Stomach (tissue), 9 donors: Measurements from ENCODE around the gene NCS1. TPM values are rescaled to one million over a fixed set of nuclear protein-coding genes. Genes with fewer than 3 reads are reported as not detected.

Experiments
- DNase-seq, 2 donors: peaks; one replicate each; pipeline versions ENCODE4 v3.0.0 to v3.0.0-alpha.2; 2013 to 2019
- H3K27ac ChIP-seq, 5 donors: fragments of 200-600 bp in 4 of 5; sonication (generic) in 4 of 5; one replicate each; pipeline ENCODE4 v1.5.1; 2013 to 2019; ENCODE audit warnings: mild to moderate bottlenecking in 1 of 5, moderate library complexity in 1 of 5
- H3K27me3 ChIP-seq, 3 donors: fragments of 200-600 bp; sonication (generic); one replicate each; pipeline ENCODE4 v1.5.1; 2017 to 2019; ENCODE audit warnings: mixed run types in 1 of 3
- H3K36me3 ChIP-seq, 4 donors: fragments of 200-600 bp; sonication (generic); 1 replicate in 3 of 4; 2 replicates in 1 of 4; pipeline ENCODE4 v1.5.1; 2016 to 2019
- H3K4me1 ChIP-seq, 4 donors: fragments of 200-600 bp; sonication (generic); one replicate each; pipeline ENCODE4 v1.5.1; 2016 to 2019
- H3K4me3 ChIP-seq, 4 donors: fragments of 200-600 bp; sonication (generic) in 3 of 4; one replicate each; pipeline ENCODE4 v1.5.1; 2016 to 2019; ENCODE audit warnings: mild to moderate bottlenecking in 1 of 4
- H3K9me3 ChIP-seq, 4 donors: fragments of 200-600 bp; sonication (generic); one replicate each; pipeline ENCODE4 v1.5.1; 2016 to 2019
- EP300 ChIP-seq: sonication (generic); formaldehyde crosslinking; IDR thresholded peaks from one replicate; pipeline ENCODE4 v1.6.1; 2017; ENCODE audit warnings: antibody characterized with exemption
- POLR2A ChIP-seq, 4 donors: fragments of 450-650 bp; IDR thresholded peaks; one replicate each; pipeline ENCODE4 v1.6.1; 2016; ENCODE audit warnings: antibody characterized with exemption in 4 of 4, control low read depth in 2 of 4, mild to moderate bottlenecking in 1 of 4, moderate library complexity in 1 of 4
- POLR2AphosphoS5 ChIP-seq, 3 donors: sonication (generic); formaldehyde crosslinking; IDR thresholded peaks; one replicate each; pipeline ENCODE4 v1.6.1; 2016; ENCODE audit warnings: antibody characterized with exemption in 3 of 3
- WGBS, 5 donors: extraction: QIAGEN DNeasy Blood & Tissue Kit in 3 of 5; methylation state at CpG; one replicate each; pipeline versions ENCODE4 v1.1.5 to v1.1.7; 2013 to 2018; 5-methylcytosine and 5-hydroxymethylcytosine counted together
- intact Hi-C: fragments of 100-400 bp; cut with DNase I; formaldehyde crosslinking; loops from one replicate; pipeline ENCODE4 v1.15.1; 2023; ENCODE audit warnings: low total_unique reads
- polyA plus RNA-seq, 3 donors: library from polyadenylated mRNA; stranded (reverse); fragments of 200-250 nt; gene quantifications; one replicate each; pipeline ENCODE4 v1.2.3, GENCODE V29; 2013
- total RNA-seq, 5 donors: library from RNA; depleted of rRNA; stranded (reverse); fragments of >200 nt; gene quantifications; one replicate each; pipeline versions ENCODE4 v1.1.0 to v1.2.3, GENCODE V29; 2014 to 2016
- TF ChIP-seq, protein P1 (sequence below), 7 experiments: fragments of 450-650 bp in 4 of 7; fragments of 200-600 bp in 3 of 7; sonication (generic) in 3 of 7; IDR thresholded peaks; one replicate each; pipeline ENCODE4 v1.5.1; 2016 to 2019; ENCODE audit warnings: antibody characterized with exemption in 7 of 7, control low read depth in 2 of 7, mild to moderate bottlenecking in 1 of 7
- donor health status: healthy with polysubstance abuse.
- donor health status: Bipolar disorder and iron deficiency.
- donor health status: healthy.

NCS1 gene
- total and polyA plus RNA-seq, 8 donors, result 3.2 to 50.0 (median 16.6) TPM

- peak overlapping the region in 1 of 4 donors; percentile 15 for H3K4me3 ChIP-seq
- peak; percentile 82 to 85 for DNase-seq
- peaks cover 7 to 23% (median 9%) of the 10 kb centered on the region in 4 donors for H3K4me1 ChIP-seq
- no peak overlapping the region for H3K27ac ChIP-seq
- 22 to 32% (median 25%) methylated on average over 30 to 35 of the region's 35 CpGs for WGBS, 5 donors
- TF ChIP-seq, protein P1, sequence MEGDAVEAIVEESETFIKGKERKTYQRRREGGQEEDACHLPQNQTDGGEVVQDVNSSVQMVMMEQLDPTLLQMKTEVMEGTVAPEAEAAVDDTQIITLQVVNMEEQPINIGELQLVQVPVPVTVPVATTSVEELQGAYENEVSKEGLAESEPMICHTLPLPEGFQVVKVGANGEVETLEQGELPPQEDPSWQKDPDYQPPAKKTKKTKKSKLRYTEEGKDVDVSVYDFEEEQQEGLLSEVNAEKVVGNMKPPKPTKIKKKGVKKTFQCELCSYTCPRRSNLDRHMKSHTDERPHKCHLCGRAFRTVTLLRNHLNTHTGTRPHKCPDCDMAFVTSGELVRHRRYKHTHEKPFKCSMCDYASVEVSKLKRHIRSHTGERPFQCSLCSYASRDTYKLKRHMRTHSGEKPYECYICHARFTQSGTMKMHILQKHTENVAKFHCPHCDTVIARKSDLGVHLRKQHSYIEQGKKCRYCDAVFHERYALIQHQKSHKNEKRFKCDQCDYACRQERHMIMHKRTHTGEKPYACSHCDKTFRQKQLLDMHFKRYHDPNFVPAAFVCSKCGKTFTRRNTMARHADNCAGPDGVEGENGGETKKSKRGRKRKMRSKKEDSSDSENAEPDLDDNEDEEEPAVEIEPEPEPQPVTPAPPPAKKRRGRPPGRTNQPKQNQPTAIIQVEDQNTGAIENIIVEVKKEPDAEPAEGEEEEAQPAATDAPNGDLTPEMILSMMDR (IDR thresholded peaks at IDR 0.05), result peak in 6 of 7 experiments; percentile 19 to 97 (median 88)
- TF ChIP-seq EP300, result no peak
- H3K27me3 ChIP-seq, result peaks cover 0 to 5% (median 0%) of the 10 kb centered on the region in 3 donors
- intact Hi-C loops, result no loop called here
- H3K9me3 ChIP-seq, result no peaks in the 10 kb centered on the region
- no peaks in the 10 kb centered on the region for H3K36me3 ChIP-seq
Observed at GRCh38 chr9:130243015-130243881, 71.0 kb downstream of the NCS1 start.

DNA sequence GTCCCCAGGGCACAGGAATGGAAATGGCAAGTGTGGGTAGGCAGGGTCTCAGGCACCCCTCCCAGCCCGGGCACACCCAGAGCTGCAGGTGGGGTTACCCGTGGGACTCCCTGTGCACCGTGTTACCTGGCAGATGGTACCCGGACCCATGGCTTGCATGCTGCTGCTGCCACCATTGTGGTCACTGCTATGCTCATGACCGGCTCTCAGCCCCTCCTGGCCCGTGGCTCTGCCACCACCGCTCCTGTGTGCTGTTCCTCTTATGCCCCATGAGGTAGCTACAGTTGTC, 71.6 kb downstream of the NCS1 start:
- TF ChIP-seq EP300 (no peak), POLR2A (IDR thresholded peaks at IDR 0.05) (no peak), POLR2AphosphoS5 (IDR thresholded peaks at IDR 0.05) (no peak)
- TF ChIP-seq, protein P1 (IDR thresholded peaks at IDR 0.05), result no peak
- H3K36me3 ChIP-seq, result no peaks in the 10 kb centered on the region
- H3K9me3 ChIP-seq, result no peaks in the 10 kb centered on the region
- peaks cover 0 to 5% (median 0%) of the 10 kb centered on the region in 3 donors for H3K27me3 ChIP-seq
- 85 to 92% (median 90%) methylated on average over 5 to 7 of the region's 7 CpGs for WGBS, 5 donors
- no peak for DNase-seq
- intact Hi-C loops, result no loop called here
- H3K27ac ChIP-seq, result no peak overlapping the region
- H3K4me1 ChIP-seq, result peaks cover 7 to 23% (median 9%) of the 10 kb centered on the region in 4 donors
- no peak overlapping the region for H3K4me3 ChIP-seq

DNA sequence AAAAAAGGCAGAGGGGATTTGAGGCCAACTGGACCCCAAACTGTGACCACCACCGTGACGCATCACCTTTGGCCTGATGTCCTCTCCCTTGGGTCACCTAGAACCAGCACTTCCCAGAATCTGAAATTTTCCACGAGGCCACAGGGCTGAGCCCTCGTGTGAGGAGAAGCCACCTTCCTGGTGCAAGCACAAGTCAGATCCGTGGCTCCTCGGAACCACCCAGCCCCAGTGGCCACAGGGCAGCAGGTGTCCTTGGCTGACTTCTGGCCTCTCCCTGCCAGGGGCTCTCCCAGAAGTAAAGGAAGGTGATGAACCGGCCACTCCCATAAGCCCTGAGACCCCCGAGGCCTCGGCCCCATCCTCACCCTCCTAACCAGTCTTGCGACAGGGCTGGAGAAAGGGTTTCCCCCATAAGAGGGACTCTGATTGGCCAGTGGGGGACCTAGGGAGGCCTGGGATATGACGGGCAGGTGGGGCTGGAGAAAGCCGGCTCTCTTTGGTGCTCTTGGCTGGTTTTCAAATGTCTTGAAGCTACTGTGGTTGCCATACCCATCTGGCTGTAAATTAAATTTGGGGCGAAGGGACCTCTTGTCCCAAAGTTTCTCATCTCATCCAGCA, 72.5 kb downstream of the NCS1 start:
- Histone ChIP-seq H3K4me1 (peaks cover 7 to 19% (median 9%) of the 10 kb centered on the region in 4 donors), H3K4me3 (no peak overlapping the region), H3K9me3 (no peaks in the 10 kb centered on the region), H3K27me3 (peaks cover 0 to 5% (median 0%) of the 10 kb centered on the region in 3 donors), H3K27ac (no peak overlapping the region), H3K36me3 (no peaks in the 10 kb centered on the region)
- WGBS, 5 donors, result 80 to 83% (median 82%) methylated on average over 10 to 13 of the region's 13 CpGs
- DNase-seq, result no peak
- no peak for TF ChIP-seq POLR2AphosphoS5 (IDR thresholded peaks at IDR 0.05)
- TF ChIP-seq POLR2A (IDR thresholded peaks at IDR 0.05), result no peak
- TF ChIP-seq, protein P1 (IDR thresholded peaks at IDR 0.05), result no peak
- no peak for TF ChIP-seq EP300
- intact Hi-C loops, result no loop called here

- no peak overlapping the region for H3K27ac ChIP-seq
- H3K4me1 ChIP-seq, result peaks cover 7 to 11% (median 9%) of the 10 kb centered on the region in 4 donors
- no peaks in the 10 kb centered on the region for H3K36me3 ChIP-seq
- no peak for DNase-seq
- no peaks in the 10 kb centered on the region for H3K9me3 ChIP-seq
- WGBS, 5 donors, result 83 to 95% (median 89%) methylated on average over 11 of the region's 11 CpGs
- no peak for TF ChIP-seq POLR2AphosphoS5 (IDR thresholded peaks at IDR 0.05)
- no peak for TF ChIP-seq EP300
- TF ChIP-seq, protein P1 (IDR thresholded peaks at IDR 0.05), result no peak
- TF ChIP-seq POLR2A (IDR thresholded peaks at IDR 0.05), result no peak
- intact Hi-C loops, result no loop called here
- peaks cover 0 to 5% (median 0%) of the 10 kb centered on the region in 3 donors for H3K27me3 ChIP-seq
- H3K4me3 ChIP-seq, result no peak overlapping the region
Observed at GRCh38 chr9:130245474-130245873, 73.3 kb downstream of the NCS1 start.
